ENCODE data around the gene TRIM29. TPM values are rescaled to one million over a fixed set of nuclear protein-coding genes. Genes with fewer than 3 reads are reported as not detected.

TRIM29 gene
- total RNA-seq, 1 donor from 2014 or later: 1.1 TPM

GRCh38 chr11:120121914-120122473, 15.9 kb downstream of the TRIM29 start:
- no peak overlapping the region for H3K27ac ChIP-seq (ENCODE audit: low read depth, low read length)
- no peaks in the 10 kb centered on the region for H3K4me1 ChIP-seq (ENCODE audit: insufficient read depth, low read length)
- no peak for FAIRE-seq

GRCh38 chr11:120121336-120121735, 16.6 kb downstream of the TRIM29 start:
- no peak for FAIRE-seq
- Mint-ChIP-seq H3K9me3 (ENCODE audit: unreplicated experiment) (peaks cover 5% of the 10 kb centered on the region), H3K4me3 (ENCODE audit: unreplicated experiment) (no peak overlapping the region), H3K36me3 (ENCODE audit: low read depth, unreplicated experiment) (no peaks in the 10 kb centered on the region), H3K27ac (ENCODE audit: unreplicated experiment) (no peak overlapping the region), H3K27me3 (ENCODE audit: low read depth, unreplicated experiment) (peaks cover 56% of the 10 kb centered on the region), H3K4me1 (ENCODE audit: low read depth, unreplicated experiment) (peaks cover 8% of the 10 kb centered on the region)
- no peak overlapping the region for H3K9ac ChIP-seq (ENCODE audit: low read length)
- no peaks in the 10 kb centered on the region for H3K36me3 ChIP-seq (ENCODE audit: insufficient read depth, low read length)
- no peak overlapping the region for H3K27ac ChIP-seq (ENCODE audit: low read depth, low read length)
- no peaks in the 10 kb centered on the region for H3K79me2 ChIP-seq (ENCODE audit: insufficient read depth, low read length)
- TF ChIP-seq EZH2 (IDR thresholded peaks at IDR 0.05; ENCODE audit: insufficient read depth, low read length) (no peak), CTCF (IDR thresholded peaks at IDR 0.05; ENCODE audit: insufficient read depth, low read depth, low read length) (no peak)
- no peak overlapping the region for H3K4me3 ChIP-seq (ENCODE audit: insufficient read depth, low read depth, low read length)
- H3K27me3 ChIP-seq (ENCODE audit: insufficient read depth, low read length): peaks cover 2% of the 10 kb centered on the region
- H4K20me1 ChIP-seq (ENCODE audit: insufficient read depth, low read length): no peaks in the 10 kb centered on the region
- H3K9me3 ChIP-seq (ENCODE audit: insufficient read depth, low read depth, low read length): no peaks in the 10 kb centered on the region
- DNase-seq (ENCODE audit: low read depth): no peak
- H3K4me1 ChIP-seq (ENCODE audit: insufficient read depth, low read length): no peaks in the 10 kb centered on the region
- H3K4me2 ChIP-seq (ENCODE audit: low read length): no peak overlapping the region
- no peak overlapping the region for H2AFZ ChIP-seq (ENCODE audit: low read depth, low read length)

More at GRCh38 chr11:120121914-120122473, 15.9 kb downstream of the TRIM29 start:
- H4K20me1 ChIP-seq (ENCODE audit: insufficient read depth, low read length): no peaks in the 10 kb centered on the region
- peaks cover 6% of the 10 kb centered on the region for H3K27me3 ChIP-seq (ENCODE audit: insufficient read depth, low read length)
- peaks cover 9% of the 10 kb centered on the region for H3K9me3 Mint-ChIP-seq (ENCODE audit: unreplicated experiment)
- H3K79me2 ChIP-seq (ENCODE audit: insufficient read depth, low read length): no peaks in the 10 kb centered on the region
- no peak overlapping the region for H3K4me3 ChIP-seq (ENCODE audit: insufficient read depth, low read depth, low read length)
- H3K9me3 ChIP-seq (ENCODE audit: insufficient read depth, low read depth, low read length): no peaks in the 10 kb centered on the region
- H3K4me1 Mint-ChIP-seq (ENCODE audit: low read depth, unreplicated experiment): peaks cover 8% of the 10 kb centered on the region
- H3K4me3 Mint-ChIP-seq (ENCODE audit: unreplicated experiment): no peak overlapping the region
- no peak for DNase-seq (ENCODE audit: low read depth)
- H3K36me3 ChIP-seq (ENCODE audit: insufficient read depth, low read length): no peaks in the 10 kb centered on the region
- H3K27ac Mint-ChIP-seq (ENCODE audit: unreplicated experiment): no peak overlapping the region
- H3K9ac ChIP-seq (ENCODE audit: low read length): no peak overlapping the region
- peaks cover 1% of the 10 kb centered on the region for H3K36me3 Mint-ChIP-seq (ENCODE audit: low read depth, unreplicated experiment)
- no peak overlapping the region for H2AFZ ChIP-seq (ENCODE audit: low read depth, low read length)
- peaks cover 58% of the 10 kb centered on the region for H3K27me3 Mint-ChIP-seq (ENCODE audit: low read depth, unreplicated experiment)
- no peak overlapping the region for H3K4me2 ChIP-seq (ENCODE audit: low read length)
- TF ChIP-seq EZH2 (IDR thresholded peaks at IDR 0.05; ENCODE audit: insufficient read depth, low read length) (no peak), CTCF (IDR thresholded peaks at IDR 0.05; ENCODE audit: insufficient read depth, low read depth, low read length) (no peak)

GRCh38 chr11:120120805-120121335, 17.0 kb downstream of the TRIM29 start:
- Histone ChIP-seq H3K4me1 (ENCODE audit: insufficient read depth, low read length) (no peaks in the 10 kb centered on the region), H3K4me2 (ENCODE audit: low read length) (no peak overlapping the region), H4K20me1 (ENCODE audit: insufficient read depth, low read length) (no peaks in the 10 kb centered on the region), H3K9ac (ENCODE audit: low read length) (no peak overlapping the region), H3K4me3 (ENCODE audit: insufficient read depth, low read depth, low read length) (no peak overlapping the region), H3K27me3 (ENCODE audit: insufficient read depth, low read length) (peaks cover 2% of the 10 kb centered on the region), H3K9me3 (ENCODE audit: insufficient read depth, low read depth, low read length) (no peaks in the 10 kb centered on the region), H2AFZ (ENCODE audit: low read depth, low read length) (no peak overlapping the region), H3K79me2 (ENCODE audit: insufficient read depth, low read length) (no peaks in the 10 kb centered on the region), H3K27ac (ENCODE audit: low read depth, low read length) (no peak overlapping the region), H3K36me3 (ENCODE audit: insufficient read depth, low read length) (no peaks in the 10 kb centered on the region)
- Mint-ChIP-seq H3K9me3 (ENCODE audit: unreplicated experiment) (peaks cover 5% of the 10 kb centered on the region), H3K4me3 (ENCODE audit: unreplicated experiment) (no peak overlapping the region), H3K27me3 (ENCODE audit: low read depth, unreplicated experiment) (peaks cover 57% of the 10 kb centered on the region), H3K36me3 (ENCODE audit: low read depth, unreplicated experiment) (no peaks in the 10 kb centered on the region), H3K27ac (ENCODE audit: unreplicated experiment) (no peak overlapping the region), H3K4me1 (ENCODE audit: low read depth, unreplicated experiment) (peaks cover 8% of the 10 kb centered on the region)
- TF ChIP-seq CTCF (IDR thresholded peaks at IDR 0.05; ENCODE audit: insufficient read depth, low read depth, low read length) (no peak), EZH2 (IDR thresholded peaks at IDR 0.05; ENCODE audit: insufficient read depth, low read length) (no peak)
- no peak for DNase-seq (ENCODE audit: low read depth)
- no peak for FAIRE-seq
